ENCODE measurements around the gene CDH13. TPM values are rescaled to one million over a fixed set of nuclear protein-coding genes. Genes with fewer than 3 reads are reported as not detected.

CDH13 gene
- total and polyA plus RNA-seq, 4 donors, result 58.9 to 265 (median 158) TPM

DNA sequence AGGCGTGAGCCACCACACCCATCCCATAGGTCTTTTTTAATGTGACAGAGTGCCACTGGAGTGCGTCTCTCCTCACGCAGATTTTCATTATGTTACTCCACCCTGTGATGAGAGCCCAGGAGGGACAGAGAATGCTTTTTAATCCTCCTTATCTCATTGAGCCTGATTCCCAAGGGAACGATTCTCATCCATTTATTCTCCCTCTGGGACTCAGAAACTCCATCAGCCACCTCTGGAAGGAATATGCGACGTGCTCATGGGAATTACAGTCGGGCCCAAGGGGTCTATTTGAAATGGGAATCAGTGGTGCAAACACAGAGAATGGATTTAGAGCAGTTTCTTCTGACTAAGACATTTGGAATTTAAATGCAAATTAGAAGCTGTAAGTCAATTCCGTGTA, 1025.1 kb downstream of the CDH13 start:
- peaks cover 0 to 6% of the 10 kb centered on the region in 2 donors for H3K36me3 ChIP-seq (ENCODE audit: control insufficient read depth in 1 of 2, insufficient read depth in 2 of 2, low read length in 1 of 2)
- ATAC-seq (ENCODE audit: low FRiP score) (no peak), DNase-seq (no peak)
- no peak overlapping the region for H3K27ac ChIP-seq (ENCODE audit: low read depth in 1 of 2, low read length in 2 of 2)
- H3K9me3 ChIP-seq (ENCODE audit: control insufficient read depth, low read length), result no peaks in the 10 kb centered on the region
- H3K4me3 ChIP-seq (ENCODE audit: low read length in 2 of 2), result no peak overlapping the region
- no peaks in the 10 kb centered on the region for H3K27me3 ChIP-seq (ENCODE audit: control insufficient read depth in 1 of 2, insufficient read depth in 2 of 2, low read length in 1 of 2)
- no peaks in the 10 kb centered on the region for H3K4me1 ChIP-seq (ENCODE audit: control insufficient read depth in 1 of 2, insufficient read depth in 2 of 2, low read length in 2 of 2)
- intact Hi-C loops (cut with DNase I), result no loop called here
- 91% methylated on average over 8 of the region's 8 CpGs for WGBS, 2 donors

DNA sequence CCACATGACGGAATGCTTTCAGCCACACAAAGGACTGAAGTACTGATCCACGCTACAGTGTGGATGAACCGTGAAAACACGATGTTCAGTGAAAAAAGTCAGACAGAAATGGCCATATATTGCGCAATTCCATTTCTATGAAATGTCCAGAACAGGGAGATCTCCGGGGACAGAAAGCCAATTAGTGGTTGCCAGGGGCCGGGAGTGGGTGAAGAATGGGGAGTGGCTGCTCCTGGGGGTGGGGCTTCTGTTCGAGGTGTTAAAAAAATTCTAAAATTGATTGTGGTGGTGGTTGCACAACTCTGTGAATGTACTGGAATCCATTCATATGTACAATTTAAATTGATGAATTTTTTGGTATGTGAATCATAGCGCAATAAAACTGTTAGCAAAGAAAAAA, 1026.2 kb downstream of the CDH13 start:
- DNase-seq (no peak), ATAC-seq (ENCODE audit: low FRiP score) (no peak)
- H3K36me3 ChIP-seq (ENCODE audit: control insufficient read depth in 1 of 2, insufficient read depth in 2 of 2, low read length in 1 of 2), result peaks cover 0 to 8% of the 10 kb centered on the region in 2 donors
- no peak overlapping the region for H3K27ac ChIP-seq (ENCODE audit: low read depth in 1 of 2, low read length in 2 of 2)
- H3K4me1 ChIP-seq (ENCODE audit: control insufficient read depth in 1 of 2, insufficient read depth in 2 of 2, low read length in 2 of 2), result no peaks in the 10 kb centered on the region
- no peaks in the 10 kb centered on the region for H3K9me3 ChIP-seq (ENCODE audit: control insufficient read depth, low read length)
- intact Hi-C loops (cut with DNase I), result no loop called here
- H3K4me3 ChIP-seq (ENCODE audit: low read length in 2 of 2), result no peak overlapping the region
- H3K27me3 ChIP-seq (ENCODE audit: control insufficient read depth in 1 of 2, insufficient read depth in 2 of 2, low read length in 1 of 2), result no peaks in the 10 kb centered on the region
- WGBS, 2 donors, result 92 to 93% methylated on average over 9 of the region's 9 CpGs

DNA sequence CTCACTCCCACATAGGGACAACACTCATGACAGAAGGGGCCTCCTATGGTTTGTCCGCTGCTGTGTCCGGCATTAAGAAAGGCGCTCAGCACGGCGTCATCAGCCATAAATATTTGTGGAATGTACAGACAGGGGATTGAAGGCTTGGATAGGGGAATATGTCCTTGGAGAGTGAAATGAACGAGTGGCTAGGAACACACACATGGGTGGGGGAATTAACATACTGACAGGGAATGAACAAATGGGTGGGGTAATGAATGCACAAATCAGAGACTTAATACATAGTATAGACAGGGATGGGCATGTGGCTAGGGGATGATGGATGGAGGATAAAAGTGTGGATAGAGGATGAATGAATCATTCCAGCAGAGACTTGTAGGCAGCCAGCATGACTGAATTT, 1027.0 kb downstream of the CDH13 start:
- 92 to 93% methylated on average over 6 of the region's 6 CpGs for WGBS, 2 donors
- DNase-seq (no peak), ATAC-seq (ENCODE audit: low FRiP score) (no peak)
- Histone ChIP-seq H3K27ac (ENCODE audit: low read depth in 1 of 2, low read length in 2 of 2) (no peak overlapping the region), H3K36me3 (ENCODE audit: control insufficient read depth in 1 of 2, insufficient read depth in 2 of 2, low read length in 1 of 2) (peaks cover 0 to 8% of the 10 kb centered on the region in 2 donors), H3K27me3 (ENCODE audit: control insufficient read depth in 1 of 2, insufficient read depth in 2 of 2, low read length in 1 of 2) (no peaks in the 10 kb centered on the region), H3K9me3 (ENCODE audit: control insufficient read depth, low read length) (no peaks in the 10 kb centered on the region), H3K4me3 (ENCODE audit: low read length in 2 of 2) (no peak overlapping the region), H3K4me1 (ENCODE audit: control insufficient read depth in 1 of 2, insufficient read depth in 2 of 2, low read length in 2 of 2) (no peaks in the 10 kb centered on the region)
- intact Hi-C loops (cut with DNase I), result no loop called here

DNA sequence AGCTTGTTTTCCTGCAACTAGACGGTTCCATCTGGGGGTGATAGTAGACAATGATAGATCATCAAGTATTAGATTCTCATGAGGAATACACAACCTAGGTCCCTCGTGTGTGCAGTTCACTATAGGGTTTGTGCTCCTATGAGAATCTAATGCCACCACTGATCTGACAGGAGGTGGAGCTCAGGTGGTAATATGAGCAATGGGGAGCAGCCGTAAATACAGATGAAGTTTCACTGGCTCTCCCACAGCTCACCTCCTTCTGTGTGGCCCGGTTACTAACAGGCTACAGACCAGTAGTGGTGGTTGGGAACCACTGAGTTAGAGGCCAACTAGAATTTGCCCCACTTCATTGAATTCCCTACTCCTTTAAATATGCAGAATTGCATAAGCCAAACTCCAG, 1033.5 kb downstream of the CDH13 start:
- peaks cover 0 to 6% of the 10 kb centered on the region in 2 donors for H3K36me3 ChIP-seq (ENCODE audit: control insufficient read depth in 1 of 2, insufficient read depth in 2 of 2, low read length in 1 of 2)
- H3K27ac ChIP-seq (ENCODE audit: low read depth in 1 of 2, low read length in 2 of 2), result no peak overlapping the region
- 79 to 97% methylated on average over 4 of the region's 4 CpGs for WGBS, 2 donors
- no peaks in the 10 kb centered on the region for H3K9me3 ChIP-seq (ENCODE audit: control insufficient read depth, low read length)
- ATAC-seq (ENCODE audit: low FRiP score), result no peak
- H3K27me3 ChIP-seq (ENCODE audit: control insufficient read depth in 1 of 2, insufficient read depth in 2 of 2, low read length in 1 of 2), result no peaks in the 10 kb centered on the region
- H3K4me3 ChIP-seq (ENCODE audit: low read length in 2 of 2), result no peak overlapping the region
- intact Hi-C loops (cut with DNase I), result no loop called here
- no peaks in the 10 kb centered on the region for H3K4me1 ChIP-seq (ENCODE audit: control insufficient read depth in 1 of 2, insufficient read depth in 2 of 2, low read length in 2 of 2)
- no peak for DNase-seq

DNA sequence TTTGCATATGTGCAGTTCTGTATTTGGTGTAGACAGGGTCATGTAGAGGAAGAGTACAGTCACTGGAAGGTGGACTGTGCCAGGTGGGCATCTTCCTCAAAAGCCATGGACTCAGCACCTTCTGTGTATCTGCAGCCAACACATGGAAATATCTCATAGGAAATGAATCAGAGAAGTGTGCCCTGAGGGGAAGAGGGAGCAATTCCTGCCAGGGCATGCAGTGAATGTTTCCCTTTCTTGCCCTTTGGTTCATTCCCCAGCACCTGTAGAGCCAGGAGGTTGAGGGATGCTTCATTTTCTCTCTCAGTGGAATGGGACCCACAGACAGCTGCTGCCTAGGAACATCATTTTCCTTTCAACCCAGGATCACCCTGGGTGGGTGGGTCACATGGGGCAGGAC, 1034.9 kb downstream of the CDH13 start:
- Histone ChIP-seq H3K4me3 (ENCODE audit: low read length in 2 of 2) (no peak overlapping the region), H3K27me3 (ENCODE audit: control insufficient read depth in 1 of 2, insufficient read depth in 2 of 2, low read length in 1 of 2) (no peaks in the 10 kb centered on the region), H3K27ac (ENCODE audit: low read depth in 1 of 2, low read length in 2 of 2) (no peak overlapping the region), H3K36me3 (ENCODE audit: control insufficient read depth in 1 of 2, insufficient read depth in 2 of 2, low read length in 1 of 2) (peaks cover 0 to 2% of the 10 kb centered on the region in 2 donors), H3K4me1 (ENCODE audit: control insufficient read depth in 1 of 2, insufficient read depth in 2 of 2, low read length in 2 of 2) (no peaks in the 10 kb centered on the region), H3K9me3 (ENCODE audit: control insufficient read depth, low read length) (no peaks in the 10 kb centered on the region)
- ATAC-seq (ENCODE audit: low FRiP score) (no peak), DNase-seq (no peak)
- intact Hi-C loops (cut with DNase I), result no loop called here

DNA sequence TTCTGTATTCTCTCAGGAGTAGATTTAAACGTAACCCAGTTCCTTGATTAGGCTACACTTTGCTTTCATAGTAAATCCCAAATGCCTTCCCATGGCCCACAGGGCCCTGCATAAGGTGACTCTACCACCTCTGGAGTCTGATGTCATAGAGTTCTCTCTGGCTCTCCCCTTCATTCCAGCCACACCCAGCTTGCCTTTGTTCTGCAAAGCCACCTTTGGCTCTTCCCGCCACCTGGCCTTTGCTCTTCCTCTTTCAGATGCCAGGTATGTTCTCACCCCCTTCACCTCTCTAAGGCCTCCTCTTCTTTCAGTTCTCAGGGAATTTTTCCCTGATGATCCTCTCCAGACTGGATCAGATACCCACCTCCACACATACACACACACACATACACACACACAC, 1039.7 kb downstream of the CDH13 start:
- H3K27me3 ChIP-seq (ENCODE audit: control insufficient read depth in 1 of 2, insufficient read depth in 2 of 2, low read length in 1 of 2), result no peaks in the 10 kb centered on the region
- H3K27ac ChIP-seq (ENCODE audit: low read depth in 1 of 2, low read length in 2 of 2), result no peak overlapping the region
- no peaks in the 10 kb centered on the region for H3K9me3 ChIP-seq (ENCODE audit: control insufficient read depth, low read length)
- WGBS, 2 donors, result 90 to 93% methylated on average over 2 of the region's 2 CpGs
- intact Hi-C loops (cut with DNase I), result no loop called here
- H3K36me3 ChIP-seq (ENCODE audit: control insufficient read depth in 1 of 2, insufficient read depth in 2 of 2, low read length in 1 of 2), result no peaks in the 10 kb centered on the region
- no peak overlapping the region for H3K4me3 ChIP-seq (ENCODE audit: low read length in 2 of 2)
- DNase-seq (no peak), ATAC-seq (ENCODE audit: low FRiP score) (no peak)
- H3K4me1 ChIP-seq (ENCODE audit: control insufficient read depth in 1 of 2, insufficient read depth in 2 of 2, low read length in 2 of 2), result no peaks in the 10 kb centered on the region

DNA sequence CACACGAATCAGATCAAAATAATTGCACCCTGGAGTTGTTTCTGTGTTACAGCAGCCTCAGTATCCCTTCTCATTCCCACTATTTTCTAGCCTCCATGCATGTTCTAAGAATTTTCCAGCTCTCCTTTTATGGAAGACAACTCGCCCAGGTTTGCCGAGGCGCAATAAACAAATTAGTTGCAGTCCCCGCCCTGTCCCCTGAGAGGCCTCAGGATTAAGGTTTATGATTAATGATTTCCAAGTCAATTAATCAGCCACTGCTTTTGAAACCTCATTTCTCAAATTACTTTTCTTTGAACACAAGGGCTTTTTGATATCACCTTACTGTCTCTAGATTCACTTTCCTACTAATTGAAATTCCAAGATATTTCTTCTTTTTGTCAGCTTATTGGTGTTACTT, 1042.7 kb downstream of the CDH13 start:
- intact Hi-C loops (cut with DNase I), result no loop called here
- Histone ChIP-seq H3K4me3 (ENCODE audit: low read length in 2 of 2) (no peak overlapping the region), H3K4me1 (ENCODE audit: control insufficient read depth in 1 of 2, insufficient read depth in 2 of 2, low read length in 2 of 2) (no peaks in the 10 kb centered on the region), H3K9me3 (ENCODE audit: control insufficient read depth, low read length) (no peaks in the 10 kb centered on the region), H3K27me3 (ENCODE audit: control insufficient read depth in 1 of 2, insufficient read depth in 2 of 2, low read length in 1 of 2) (no peaks in the 10 kb centered on the region), H3K36me3 (ENCODE audit: control insufficient read depth in 1 of 2, insufficient read depth in 2 of 2, low read length in 1 of 2) (no peaks in the 10 kb centered on the region), H3K27ac (ENCODE audit: low read depth in 1 of 2, low read length in 2 of 2) (no peak overlapping the region)
- ATAC-seq (ENCODE audit: low FRiP score), result no peak
- DNase-seq, result no peak
- WGBS, 2 donors, result 91 to 96% methylated on average over 5 of the region's 5 CpGs

DNA sequence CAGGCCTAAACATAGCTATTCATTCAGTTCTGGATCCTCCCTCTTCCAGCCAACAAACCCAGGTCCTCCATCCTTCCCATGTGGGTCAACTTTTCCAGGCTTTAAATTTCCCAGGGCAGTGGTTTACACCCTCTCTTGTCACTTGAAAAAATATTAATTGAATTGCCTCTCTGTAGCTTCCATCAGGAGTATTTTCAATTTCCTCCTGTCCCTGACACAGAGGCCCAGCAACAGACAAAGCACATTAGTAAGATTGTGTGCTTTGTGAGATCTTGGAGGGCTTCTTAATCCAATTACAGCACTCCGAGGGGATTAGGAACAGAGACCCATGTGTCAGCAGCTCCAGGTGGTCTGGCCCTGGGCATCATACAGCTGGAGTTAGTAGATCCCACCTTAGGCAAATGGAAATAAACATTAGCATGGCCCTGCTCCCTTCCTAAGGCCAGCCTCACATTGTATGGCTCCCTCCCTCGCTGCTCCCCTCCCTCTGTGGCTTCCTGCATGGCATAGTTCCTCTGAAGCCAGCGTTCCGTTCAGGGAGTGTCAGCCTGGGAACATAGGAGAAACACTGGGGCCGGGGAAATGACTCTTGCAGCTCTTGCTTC, 1048.3 kb downstream of the CDH13 start:
- H3K27ac ChIP-seq (ENCODE audit: low read depth in 1 of 2, low read length in 2 of 2), result no peak overlapping the region
- no peak for DNase-seq
- WGBS, 2 donors, result 58 to 64% methylated on average over 5 of the region's 5 CpGs
- no peaks in the 10 kb centered on the region for H3K9me3 ChIP-seq (ENCODE audit: control insufficient read depth, low read length)
- H3K27me3 ChIP-seq (ENCODE audit: control insufficient read depth in 1 of 2, insufficient read depth in 2 of 2, low read length in 1 of 2), result no peaks in the 10 kb centered on the region
- no peak overlapping the region for H3K4me3 ChIP-seq (ENCODE audit: low read length in 2 of 2)
- intact Hi-C loops (cut with DNase I), result no loop called here
- no peaks in the 10 kb centered on the region for H3K4me1 ChIP-seq (ENCODE audit: control insufficient read depth in 1 of 2, insufficient read depth in 2 of 2, low read length in 2 of 2)
- ATAC-seq (ENCODE audit: low FRiP score), result no peak
- H3K36me3 ChIP-seq (ENCODE audit: control insufficient read depth in 1 of 2, insufficient read depth in 2 of 2, low read length in 1 of 2), result no peaks in the 10 kb centered on the region

DNA sequence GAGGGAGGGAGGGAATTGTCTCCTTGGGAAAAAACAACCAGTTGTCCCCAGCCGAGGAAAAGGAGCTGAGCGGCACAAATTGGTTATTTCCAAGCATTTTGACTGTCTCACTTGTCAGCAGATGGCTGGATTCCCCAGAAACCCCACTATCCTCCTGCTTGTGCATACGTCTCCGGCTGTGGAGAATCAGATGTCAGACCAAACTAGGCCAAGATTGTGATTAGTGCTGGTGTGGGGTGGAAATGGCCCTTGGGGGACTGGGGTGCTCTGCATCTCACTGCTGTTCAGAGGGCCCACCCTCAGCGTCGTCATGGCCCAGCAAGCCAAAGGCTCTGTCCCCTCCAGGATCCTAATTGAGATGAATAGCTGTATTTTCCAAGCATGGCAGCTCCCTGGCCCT, 1049.3 kb downstream of the CDH13 start:
- no peaks in the 10 kb centered on the region for H3K27me3 ChIP-seq (ENCODE audit: control insufficient read depth in 1 of 2, insufficient read depth in 2 of 2, low read length in 1 of 2)
- no peak overlapping the region for H3K4me3 ChIP-seq (ENCODE audit: low read length in 2 of 2)
- H3K27ac ChIP-seq (ENCODE audit: low read depth in 1 of 2, low read length in 2 of 2), result no peak overlapping the region
- no peaks in the 10 kb centered on the region for H3K36me3 ChIP-seq (ENCODE audit: control insufficient read depth in 1 of 2, insufficient read depth in 2 of 2, low read length in 1 of 2)
- DNase-seq (no peak), ATAC-seq (ENCODE audit: low FRiP score) (no peak)
- H3K9me3 ChIP-seq (ENCODE audit: control insufficient read depth, low read length), result no peaks in the 10 kb centered on the region
- intact Hi-C loops (cut with DNase I), result no loop called here
- H3K4me1 ChIP-seq (ENCODE audit: control insufficient read depth in 1 of 2, insufficient read depth in 2 of 2, low read length in 2 of 2), result no peaks in the 10 kb centered on the region
- WGBS, 2 donors, result 83 to 89% methylated on average over 6 of the region's 6 CpGs
